GM23338 (cell line): Measurements from ENCODE around the gene CUEDC1. TPM values are rescaled to one million over a fixed set of nuclear protein-coding genes. Genes with fewer than 3 reads are reported as not detected.

ENCODE experiments used
- CREB1 ChIP-seq: fragments of 250-450 bp; sonication (Bioruptor Pico); IDR thresholded peaks from 2 replicates; pipeline ENCODE4 v1.5.0; 2020; ENCODE audit warnings: low read depth, mild to moderate bottlenecking, moderate library complexity
- JUNB ChIP-seq: IDR thresholded peaks from one replicate; pipeline ENCODE4 v1.6.1; 2016; ENCODE audit warnings: antibody characterized with exemption; ENCODE audit not compliant: unreplicated experiment
- REST ChIP-seq: IDR thresholded peaks from one replicate; pipeline ENCODE4 v1.6.1; 2018; ENCODE audit warnings: antibody characterized with exemption; ENCODE audit not compliant: unreplicated experiment
- ZNF114 ChIP-seq: fragments of 250-450 bp; sonication (Bioruptor Pico); IDR thresholded peaks from 2 replicates; pipeline ENCODE4 v1.5.0; 2020; ENCODE audit warnings: mild to moderate bottlenecking, moderate library complexity
- ZNF462 ChIP-seq: fragments of 250-450 bp; sonication (Bioruptor Pico); IDR thresholded peaks from 2 replicates; pipeline ENCODE4 v1.5.0; 2020; ENCODE audit warnings: mild to moderate bottlenecking, moderate library complexity
- polyA plus RNA-seq: library from polyadenylated mRNA; unstranded; fragments of >200 nt; fragmentation: Nextera tagmentation; extraction: Ambion mirVana; gene quantifications from 2 replicates; pipeline ENCODE4 v1.2.1, GENCODE V29; 2016
- total RNA-seq: library from RNA; depleted of rRNA; stranded (reverse); fragments of >200 nt; shearing (Covaris generic); gene quantifications from 2 replicates; pipeline ENCODE4 v1.2.3, GENCODE V29; 2014
- TF ChIP-seq, protein P1 (sequence below), 2 experiments: fragments of 200-600 bp in 1 of 2; sonication (generic) in 1 of 2; conservative IDR thresholded peaks; 2 replicates each; pipeline versions ENCODE4 v1.5.1 to v1.6.1; 2016 to 2017; ENCODE audit warnings: antibody characterized with exemption in 2 of 2, low read depth in 2 of 2, mild to moderate bottlenecking in 2 of 2, moderate library complexity in 1 of 2

CUEDC1 gene
- total and polyA plus RNA-seq, 2 experiments from 2014 or later, result 3.0 to 7.7 TPM

- no peak for TF ChIP-seq ZNF462 (CRISPR knock-in tag)
- no peak for TF ChIP-seq ZNF114 (CRISPR knock-in tag)
- no peak for TF ChIP-seq CREB1 (CRISPR knock-in tag)
- TF ChIP-seq JUNB, result no peak
- TF ChIP-seq, protein P1, sequence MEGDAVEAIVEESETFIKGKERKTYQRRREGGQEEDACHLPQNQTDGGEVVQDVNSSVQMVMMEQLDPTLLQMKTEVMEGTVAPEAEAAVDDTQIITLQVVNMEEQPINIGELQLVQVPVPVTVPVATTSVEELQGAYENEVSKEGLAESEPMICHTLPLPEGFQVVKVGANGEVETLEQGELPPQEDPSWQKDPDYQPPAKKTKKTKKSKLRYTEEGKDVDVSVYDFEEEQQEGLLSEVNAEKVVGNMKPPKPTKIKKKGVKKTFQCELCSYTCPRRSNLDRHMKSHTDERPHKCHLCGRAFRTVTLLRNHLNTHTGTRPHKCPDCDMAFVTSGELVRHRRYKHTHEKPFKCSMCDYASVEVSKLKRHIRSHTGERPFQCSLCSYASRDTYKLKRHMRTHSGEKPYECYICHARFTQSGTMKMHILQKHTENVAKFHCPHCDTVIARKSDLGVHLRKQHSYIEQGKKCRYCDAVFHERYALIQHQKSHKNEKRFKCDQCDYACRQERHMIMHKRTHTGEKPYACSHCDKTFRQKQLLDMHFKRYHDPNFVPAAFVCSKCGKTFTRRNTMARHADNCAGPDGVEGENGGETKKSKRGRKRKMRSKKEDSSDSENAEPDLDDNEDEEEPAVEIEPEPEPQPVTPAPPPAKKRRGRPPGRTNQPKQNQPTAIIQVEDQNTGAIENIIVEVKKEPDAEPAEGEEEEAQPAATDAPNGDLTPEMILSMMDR (conservative IDR thresholded peaks at IDR 0.05; ENCODE audit: low read depth in 2 of 2), result no peak
- TF ChIP-seq REST, result no peak
Measured at GRCh38 chr17:57877803-57878377, 77.3 kb downstream of the CUEDC1 start (continued).
